HG02798 (cell line): ENCODE results near the gene APCDD1.

Experiments used
- ATAC-seq: cut with Tn5 transposase; IDR thresholded peaks from one replicate; pipeline ENCODE4 v1.9.1; 2021; ENCODE audit warnings: mild to moderate bottlenecking; ENCODE audit not compliant: unreplicated experiment, poor library complexity

Gene APCDD1

GRCh38 chr18:10430677-10431076, 23.8 kb upstream of the APCDD1 start:
- ATAC-seq: no peak

DNA sequence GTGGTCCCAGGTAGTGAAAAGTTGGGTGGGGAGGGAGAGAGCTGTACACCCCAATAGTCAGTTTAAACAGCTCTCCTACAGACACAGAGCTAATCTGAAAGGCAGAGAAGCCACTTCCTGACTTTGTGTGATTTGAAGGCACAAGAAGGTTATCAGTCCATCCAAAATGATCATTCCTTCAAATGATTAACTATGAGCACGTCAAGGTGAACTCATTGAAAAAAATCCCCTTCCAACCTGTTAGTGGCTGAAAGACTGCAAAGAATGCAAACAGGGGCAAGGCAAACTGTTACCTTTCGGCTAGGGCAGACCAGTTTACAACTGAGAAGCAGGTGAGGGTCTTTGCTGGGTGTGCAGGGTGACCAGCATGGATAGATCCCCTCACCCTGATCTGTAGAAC, 22.8 kb upstream of the APCDD1 start:
- ATAC-seq: no peak

GRCh38 chr18:10432781-10433180, 21.7 kb upstream of the APCDD1 start:
- no peak for ATAC-seq

- ATAC-seq: no peak
Observed at GRCh38 chr18:10436160-10436559, 18.3 kb upstream of the APCDD1 start.

GRCh38 chr18:10437837-10438236, 16.6 kb upstream of the APCDD1 start:
- ATAC-seq: no peak

DNA sequence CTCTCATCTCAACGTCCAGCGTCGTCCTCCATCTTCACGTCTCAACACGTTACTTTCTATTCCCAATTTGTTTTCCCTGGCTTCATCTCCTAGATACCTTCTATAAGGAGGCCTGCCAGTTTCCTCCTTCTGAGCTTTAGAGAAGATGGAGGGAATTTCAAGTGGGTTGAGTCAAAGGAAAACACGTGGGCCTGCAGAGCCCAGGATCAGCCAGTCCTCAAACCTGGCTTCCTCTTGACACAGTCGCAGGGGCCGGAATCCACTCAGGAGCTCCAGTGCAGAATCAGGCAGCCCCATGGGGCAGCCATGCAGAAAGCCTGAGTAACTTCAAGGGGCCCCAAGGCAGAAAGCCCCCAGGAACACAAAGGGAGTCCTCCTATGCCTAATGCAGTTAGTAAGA, 14.5 kb upstream of the APCDD1 start:
- no peak for ATAC-seq

GRCh38 chr18:10440884-10441283, 13.6 kb upstream of the APCDD1 start:
- ATAC-seq: no peak

- ATAC-seq: no peak
Observed at GRCh38 chr18:10441472-10441871, 13.0 kb upstream of the APCDD1 start.

- no peak for ATAC-seq
Observed at GRCh38 chr18:10442551-10442971, 11.9 kb upstream of the APCDD1 start.

DNA sequence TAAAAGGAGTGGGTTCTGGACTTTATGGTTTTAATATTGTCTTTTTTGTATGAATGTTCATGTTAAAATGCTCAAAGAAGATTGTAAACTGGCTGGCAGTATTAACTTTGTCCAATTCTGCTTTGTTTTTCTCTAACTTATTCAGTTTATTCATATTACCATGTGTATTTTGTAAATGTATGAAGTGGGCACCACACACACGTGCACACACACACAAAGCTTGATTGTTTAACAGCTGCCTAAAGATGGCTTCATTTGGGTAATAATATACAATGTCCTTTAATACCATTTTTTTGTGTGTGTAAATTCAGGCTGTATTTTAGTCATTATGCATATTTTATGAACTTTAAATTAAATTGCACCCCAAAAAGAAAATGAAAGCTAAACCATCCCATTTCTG, 11.4 kb upstream of the APCDD1 start:
- ATAC-seq: no peak

- ATAC-seq: no peak
Observed at GRCh38 chr18:10444314-10445006, 10.0 kb upstream of the APCDD1 start.

DNA sequence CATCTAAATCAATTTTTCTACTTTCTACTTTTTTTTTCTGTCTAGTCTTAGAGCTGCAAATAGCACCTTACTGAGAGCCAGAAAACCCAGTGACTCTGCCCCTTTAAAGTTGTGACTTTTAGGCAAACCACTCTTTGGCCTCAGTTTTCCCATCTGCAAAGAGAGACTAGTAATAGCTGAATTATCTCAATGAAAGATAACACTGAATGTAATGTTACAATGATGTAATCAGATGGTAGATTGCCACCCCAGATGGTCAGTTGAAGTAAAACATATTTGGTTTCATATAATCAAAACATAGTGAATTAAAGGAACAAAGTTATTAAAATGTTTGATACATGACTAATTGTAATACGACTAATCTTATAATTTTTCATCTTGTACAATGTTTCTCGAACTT, 5.0 kb upstream of the APCDD1 start:
- ATAC-seq: no peak

- ATAC-seq: no peak
Observed at GRCh38 chr18:10450986-10451385, 3.4 kb upstream of the APCDD1 start.

DNA sequence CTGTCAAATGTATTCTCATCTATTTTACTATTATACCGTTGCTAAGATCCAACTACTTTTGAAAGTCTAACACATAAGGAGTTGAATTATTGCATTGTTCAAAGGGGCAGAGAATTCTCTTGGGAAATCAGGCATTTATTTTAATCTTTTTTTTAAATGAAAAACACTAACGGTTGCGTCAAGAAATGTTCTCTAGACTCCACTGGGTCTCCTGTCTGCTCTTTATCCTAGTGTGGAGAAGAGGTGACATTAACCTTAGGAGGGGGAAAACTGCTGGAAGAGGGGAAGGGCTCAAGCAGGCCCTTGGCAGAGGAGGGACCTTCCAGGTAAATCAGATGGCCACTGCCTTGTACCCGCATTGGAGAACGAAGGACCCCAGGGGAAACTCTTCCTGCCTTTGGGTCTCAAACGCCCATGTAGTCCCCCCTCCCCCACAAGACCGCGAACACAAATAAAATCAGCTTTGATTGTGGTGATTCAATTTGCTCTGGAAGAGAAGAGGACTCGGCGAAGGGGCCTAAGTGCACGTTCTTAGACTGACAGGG, 1.1 kb upstream of the APCDD1 start:
- no peak for ATAC-seq

DNA sequence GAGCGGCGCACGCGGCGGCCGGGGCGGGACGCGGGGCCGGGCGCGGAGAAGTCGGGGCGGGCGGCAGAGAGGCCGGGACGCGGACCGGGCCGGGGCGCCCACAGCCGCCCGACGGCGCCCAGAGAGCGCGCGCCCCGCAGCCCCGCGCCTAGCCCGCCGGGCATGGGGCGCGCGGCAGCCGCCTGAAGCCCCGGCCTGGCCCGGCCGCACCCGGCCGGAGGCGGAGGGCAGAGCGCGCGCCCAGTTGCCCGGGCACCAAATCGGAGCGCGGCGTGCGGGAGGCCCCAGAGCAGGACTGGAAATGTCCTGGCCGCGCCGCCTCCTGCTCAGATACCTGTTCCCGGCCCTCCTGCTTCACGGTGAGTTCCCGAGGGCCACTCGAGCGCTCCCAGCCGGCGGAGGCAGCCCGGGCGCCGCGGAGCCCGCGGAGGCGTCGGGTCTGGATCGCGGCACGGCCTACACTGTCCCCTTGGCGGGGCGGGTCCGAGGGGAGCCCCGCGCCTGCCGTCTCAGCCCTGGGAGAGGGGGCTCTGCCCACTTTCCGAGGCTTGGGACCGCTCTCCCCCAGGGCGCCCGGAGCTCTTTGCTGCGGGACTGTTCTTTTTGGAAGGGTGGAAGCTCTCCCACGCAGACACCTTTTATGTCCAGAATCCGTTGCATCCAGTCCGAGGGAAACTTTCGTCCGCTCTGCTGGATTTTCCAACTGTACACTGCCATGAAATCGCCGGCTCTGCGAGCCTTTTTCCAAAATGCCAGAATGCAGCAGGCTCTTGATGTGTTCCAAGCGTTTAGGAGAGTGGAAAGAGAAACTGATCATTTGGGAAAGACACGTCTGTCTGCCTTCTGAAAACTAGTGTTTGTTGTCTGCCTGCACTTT, 484 bp downstream of the APCDD1 start:
- ATAC-seq: no peak

GRCh38 chr18:10455726-10456453, 1.5 kb downstream of the APCDD1 start:
- no peak for ATAC-seq

DNA sequence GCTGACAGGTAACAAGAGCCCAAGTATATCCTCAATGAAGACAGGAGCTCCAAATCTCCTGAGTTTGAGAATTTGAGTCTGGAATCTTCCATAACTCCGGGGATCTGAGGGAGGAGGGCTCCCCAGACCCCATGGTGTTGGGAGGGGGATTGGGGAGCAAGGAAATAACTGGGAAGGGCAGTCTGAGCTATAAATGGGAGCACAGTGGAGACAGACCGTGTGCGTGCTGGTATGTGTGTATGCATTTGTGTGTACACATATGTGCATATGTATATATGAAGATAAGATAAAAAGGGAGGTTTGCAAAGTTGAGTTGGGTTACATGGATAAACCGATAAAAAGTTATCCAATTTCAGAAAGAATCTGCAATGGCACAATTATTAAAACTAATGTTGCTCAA, 2.3 kb downstream of the APCDD1 start:
- no peak for ATAC-seq

- ATAC-seq: no peak
Observed at GRCh38 chr18:10457128-10457527, 2.7 kb downstream of the APCDD1 start.

GRCh38 chr18:10457767-10458166, 3.3 kb downstream of the APCDD1 start:
- ATAC-seq: no peak

DNA sequence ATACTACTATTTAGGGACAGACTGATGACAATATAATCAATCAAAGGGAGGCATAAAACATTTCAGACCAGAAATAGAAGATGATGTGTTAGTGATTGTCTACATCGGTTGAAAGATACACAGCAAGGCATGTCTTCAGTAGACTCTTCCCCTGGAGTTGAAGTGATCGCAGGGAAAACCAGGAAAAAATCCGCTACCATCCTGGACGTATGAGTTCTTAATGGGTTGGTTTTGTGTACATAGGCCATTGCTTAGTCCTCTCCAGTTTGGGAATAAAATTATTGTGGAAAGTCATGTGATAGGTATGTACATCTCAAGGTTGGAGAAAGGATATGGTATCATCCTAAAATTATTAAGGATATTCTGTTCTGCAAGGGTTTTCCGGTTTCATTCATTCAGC, 4.3 kb downstream of the APCDD1 start:
- ATAC-seq: no peak

- no peak for ATAC-seq
Observed at GRCh38 chr18:10459587-10459986, 5.2 kb downstream of the APCDD1 start.
